Esophagus squamous epithelium (tissue), 5 donors: ENCODE results near the gene NHLH1. TPM values are rescaled to one million over a fixed set of nuclear protein-coding genes. Genes with fewer than 3 reads are reported as not detected.

Source experiments
- DNase-seq: peaks from one replicate; lab custom pipeline; 2025; lab: John Stamatoyannopoulos, UW
- H3K27ac ChIP-seq, 4 donors: fragments of 200-600 bp; sonication (generic); one replicate each; pipeline ENCODE4 v1.5.1; 2016 to 2019; ENCODE audit warnings: mild to moderate bottlenecking in 1 of 4
- H3K27me3 ChIP-seq, 4 donors: fragments of 200-600 bp; sonication (generic); 1 replicate in 3 of 4; 2 replicates in 1 of 4; pipeline versions ENCODE4 v1.5.1 to v1.6.0; 2017 to 2021; ENCODE audit warnings: antibody characterized with exemption in 1 of 4
- H3K36me3 ChIP-seq, 3 donors: fragments of 200-600 bp; sonication (generic); one replicate each; pipeline ENCODE4 v1.5.1; 2016 to 2019
- H3K4me1 ChIP-seq, 3 donors: fragments of 200-600 bp; sonication (generic); one replicate each; pipeline ENCODE4 v1.5.1; 2017 to 2019
- H3K4me3 ChIP-seq, 4 donors: fragments of 200-600 bp; sonication (generic); 1 replicate in 3 of 4; 2 replicates in 1 of 4; pipeline ENCODE4 v1.5.1; 2016 to 2019; ENCODE audit warnings: mild to moderate bottlenecking in 2 of 4, moderate library complexity in 1 of 4
- H3K9me3 ChIP-seq, 3 donors: fragments of 200-600 bp; sonication (generic); one replicate each; pipeline ENCODE4 v1.5.1; 2016 to 2019
- CTCF ChIP-seq, 6 experiments: fragments of 450-650 bp in 4 of 6; fragments of 200-600 bp in 2 of 6; sonication (generic) in 2 of 6; IDR thresholded peaks; one replicate each; pipeline ENCODE4 v1.5.1; 2016 to 2019; ENCODE audit warnings: antibody characterized with exemption in 6 of 6, mild to moderate bottlenecking in 4 of 6, moderate library complexity in 4 of 6
- POLR2A ChIP-seq, 4 donors: fragments of 450-650 bp; IDR thresholded peaks; one replicate each; pipeline ENCODE4 v1.6.1; 2017; ENCODE audit warnings: antibody characterized with exemption in 4 of 4, mild to moderate bottlenecking in 4 of 4, moderate library complexity in 3 of 4
- WGBS, 2 donors: methylation state at CpG; one replicate each; pipeline ENCODE4 v1.1.5; 2018; 5-methylcytosine and 5-hydroxymethylcytosine counted together
- intact Hi-C: fragments of 100-400 bp; cut with DNase I; formaldehyde crosslinking; loops from one replicate; pipeline ENCODE4 v1.15.0; 2022
- total RNA-seq, 4 donors: library from RNA; depleted of rRNA; stranded (reverse); fragments of >200 nt; gene quantifications; one replicate each; pipeline ENCODE4 v1.1.0, GENCODE V29; 2016
- donor health status: DM: yes; HTN: yes; CAD: no.

Gene NHLH1
- total RNA-seq, 4 donors from 2014 or later = 0.19 TPM; not detected in 3

- peaks cover 42 to 100% (median 81%) of the 10 kb centered on the region in 3 donors for H3K36me3 ChIP-seq
- 56 to 70% methylated on average over 4 of the region's 4 CpGs for WGBS, 2 donors
- intact Hi-C loops = no loop called here
- no peak overlapping the region for H3K27ac ChIP-seq
- H3K9me3 ChIP-seq = no peaks in the 10 kb centered on the region
- TF ChIP-seq CTCF (IDR thresholded peaks at IDR 0.05) (no peak), POLR2A (IDR thresholded peaks at IDR 0.05) (no peak)
- no peak overlapping the region for H3K4me3 ChIP-seq
- DNase-seq = no peak
- H3K27me3 ChIP-seq = no peaks in the 10 kb centered on the region
- peaks cover 0 to 8% (median 0%) of the 10 kb centered on the region in 3 donors for H3K4me1 ChIP-seq
Measured at GRCh38 chr1:160351629-160352028, 15.2 kb upstream of the NHLH1 start.

GRCh38 chr1:160352555-160352954 lies 14.3 kb upstream of the NHLH1 start:
- Histone ChIP-seq H3K9me3 (no peaks in the 10 kb centered on the region), H3K4me1 (no peaks in the 10 kb centered on the region), H3K4me3 (no peak overlapping the region), H3K27me3 (no peaks in the 10 kb centered on the region), H3K27ac (no peak overlapping the region), H3K36me3 (peaks cover 42 to 100% (median 84%) of the 10 kb centered on the region in 3 donors)
- DNase-seq = no peak
- TF ChIP-seq POLR2A (IDR thresholded peaks at IDR 0.05) (no peak), CTCF (IDR thresholded peaks at IDR 0.05) (no peak)
- intact Hi-C loops = no loop called here
- 88% methylated on average over 8 of the region's 8 CpGs for WGBS, 2 donors

- H3K4me1 ChIP-seq = no peaks in the 10 kb centered on the region
- H3K9me3 ChIP-seq = no peaks in the 10 kb centered on the region
- H3K4me3 ChIP-seq = no peak overlapping the region
- H3K36me3 ChIP-seq = peaks cover 42 to 100% (median 83%) of the 10 kb centered on the region in 3 donors
- TF ChIP-seq POLR2A (IDR thresholded peaks at IDR 0.05) = no peak
- TF ChIP-seq CTCF (IDR thresholded peaks at IDR 0.05) = no peak
- H3K27ac ChIP-seq = no peak overlapping the region
- WGBS, 2 donors = 85 to 94% methylated on average over 2 of the region's 2 CpGs
- no peaks in the 10 kb centered on the region for H3K27me3 ChIP-seq
- intact Hi-C loops = no loop called here
- DNase-seq = no peak
Measured at GRCh38 chr1:160353223-160353622, 13.6 kb upstream of the NHLH1 start.

- no peak for DNase-seq
- no peaks in the 10 kb centered on the region for H3K27me3 ChIP-seq
- H3K27ac ChIP-seq = no peak overlapping the region
- no peak overlapping the region for H3K4me3 ChIP-seq
- no peaks in the 10 kb centered on the region for H3K9me3 ChIP-seq
- WGBS, 2 donors = 68 to 74% methylated on average over 3 to 5 of the region's 5 CpGs
- intact Hi-C loops = no loop called here
- TF ChIP-seq POLR2A (IDR thresholded peaks at IDR 0.05) (no peak), CTCF (IDR thresholded peaks at IDR 0.05) (peak in 5 of 6 experiments; percentile 16 to 55 (median 28))
- no peaks in the 10 kb centered on the region for H3K4me1 ChIP-seq
- H3K36me3 ChIP-seq = peaks cover 42 to 100% (median 74%) of the 10 kb centered on the region in 3 donors
Measured at GRCh38 chr1:160354388-160354985, 12.4 kb upstream of the NHLH1 start.

GRCh38 chr1:160357286-160358002 lies 9.4 kb upstream of the NHLH1 start:
- TF ChIP-seq POLR2A (IDR thresholded peaks at IDR 0.05) (no peak), CTCF (IDR thresholded peaks at IDR 0.05) (no peak)
- no peak for DNase-seq
- intact Hi-C loops = no loop called here
- no peak overlapping the region for H3K27ac ChIP-seq
- H3K36me3 ChIP-seq = peaks cover 27 to 90% (median 46%) of the 10 kb centered on the region in 3 donors
- no peak overlapping the region for H3K4me3 ChIP-seq
- WGBS, 2 donors = 81 to 88% methylated on average over 3 to 7 of the region's 7 CpGs
- H3K4me1 ChIP-seq = no peaks in the 10 kb centered on the region
- no peaks in the 10 kb centered on the region for H3K27me3 ChIP-seq
- no peaks in the 10 kb centered on the region for H3K9me3 ChIP-seq
